Psoas muscle (tissue), 8 donors: Measurements from ENCODE around the gene CERS1. TPM values are rescaled to one million over a fixed set of nuclear protein-coding genes. Genes with fewer than 3 reads are reported as not detected.
A peak's percentile ranks its signal among the peaks of the same experiment; 100 is the strongest.

ENCODE experiments used
- ATAC-seq, 4 donors: fragments of 200-7000 bp; cut with Tn5 transposase; one replicate each; pipeline ENCODE4 v1.9.1; 2020; ENCODE audit warnings: moderate library complexity in 3 of 4, mild to moderate bottlenecking in 2 of 4
- DNase-seq, 2 donors: peaks; one replicate each; pipeline ENCODE4 v3.0.0-alpha.2; 2020
- H3K27ac ChIP-seq: fragments of 200-600 bp; one replicate; pipeline ENCODE4 v1.8.0; 2022
- H3K27me3 ChIP-seq, 3 donors: fragments of 200-600 bp in 1 of 3; one replicate each; pipeline versions ENCODE4 v1.6.1 to v1.8.0; 2013 to 2022; ENCODE audit warnings: low read length in 2 of 3, mild to moderate bottlenecking in 2 of 3, moderate library complexity in 1 of 3; ENCODE audit not compliant: insufficient read depth in 3 of 3
- H3K36me3 ChIP-seq, 2 donors: fragments of 200-600 bp in 1 of 2; one replicate each; pipeline versions ENCODE4 v1.6.1 to v1.8.0; 2013 to 2022; ENCODE audit warnings: low read depth in 1 of 2, mild to moderate bottlenecking in 1 of 2, moderate library complexity in 1 of 2; ENCODE audit not compliant: insufficient read depth in 1 of 2
- H3K4me1 ChIP-seq: fragments of 200-600 bp; one replicate; pipeline ENCODE4 v1.8.0; 2022
- H3K4me3 ChIP-seq: fragments of 200-600 bp; one replicate; pipeline ENCODE4 v1.8.0; 2022; ENCODE audit warnings: mild to moderate bottlenecking
- H3K9me3 ChIP-seq: fragments of 200-600 bp; one replicate; pipeline ENCODE4 v1.8.0; 2022
- WGBS, 3 donors: extraction: QIAGEN DNeasy Blood & Tissue Kit; methylation state at CpG; one replicate each; pipeline versions ENCODE4 v1.1.6 to v1.1.7; 2013; 5-methylcytosine and 5-hydroxymethylcytosine counted together
- intact Hi-C, 2 donors: fragments of 100-400 bp; cut with DNase I; formaldehyde crosslinking; loops; one replicate each; pipeline versions ENCODE4 v1.11.0 to v1.14.2; 2022
- long read RNA-seq, 2 donors: library from polyadenylated mRNA; unstranded; transcript quantifications; one replicate each; pipeline ENCODE4 v2.0.0, GENCODE V29; 2021
- polyA plus RNA-seq, 3 donors: library from polyadenylated mRNA; stranded (reverse); fragments of 200-250 nt; gene quantifications; one replicate each; pipeline ENCODE4 v1.2.3, GENCODE V29; 2013
- total RNA-seq, 4 donors: library from RNA; stranded (reverse); fragmentation: NEBNext Ultra II Directional in 2 of 4; extraction: Animal tissue kit (Norgen Biotek cat#: 25700) in 2 of 4; gene quantifications; one replicate each; pipeline versions ENCODE4 v1.2.1 to v1.2.4, GENCODE V29; 2021 to 2023
- TF ChIP-seq, protein P1 (sequence below): fragments of 200-600 bp; IDR thresholded peaks from one replicate; pipeline ENCODE4 v1.8.0; 2022; ENCODE audit warnings: antibody characterized with exemption
- donor health status: healthy with polysubstance abuse.
- donor health status: DM: no; HTN: no; CAD: no; lungs with moderate emphysema.
- donor health status: Bipolar disorder and iron deficiency.
- donor health status: healthy.
- donor health status: DM: yes; HTN: yes; CAD: no.
- donor health status: DM: no; HTN: no; CAD: no.
- donor health status: DM: no; HTN: no; CAD: no.
- donor health status: DM: yes; HTN: yes; CAD: no.

CERS1 gene
- total RNA-seq = 1 to 10 TPM; 4.3 to 6.4 (median 5.3) TPM
- 1 to 10 TPM; 2.1 to 4.6 (median 4.0) TPM for polyA plus RNA-seq
- long read RNA-seq, donor 1, transcript CERS1-204 (8 exons, 2,517 nt) = major isoform, 10 of 20 reads
- long read RNA-seq, donor 1, transcript CERS1-201 (6 exons, 2,094 nt) = minor isoform, 5 of 20 reads
- long read RNA-seq, donor 1, partial matches to known transcripts = 3 of 20 reads
- long read RNA-seq, donor 1, other reads (novel, unspliced or antisense) = 1 of 20 reads
- long read RNA-seq, donor 2, transcript CERS1-201 (6 exons, 2,094 nt) = major isoform, 7 of 16 reads
- long read RNA-seq, donor 2, partial matches to known transcripts = 5 of 16 reads
- long read RNA-seq, donor 2, other reads (novel, unspliced or antisense) = 1 of 16 reads

DNA sequence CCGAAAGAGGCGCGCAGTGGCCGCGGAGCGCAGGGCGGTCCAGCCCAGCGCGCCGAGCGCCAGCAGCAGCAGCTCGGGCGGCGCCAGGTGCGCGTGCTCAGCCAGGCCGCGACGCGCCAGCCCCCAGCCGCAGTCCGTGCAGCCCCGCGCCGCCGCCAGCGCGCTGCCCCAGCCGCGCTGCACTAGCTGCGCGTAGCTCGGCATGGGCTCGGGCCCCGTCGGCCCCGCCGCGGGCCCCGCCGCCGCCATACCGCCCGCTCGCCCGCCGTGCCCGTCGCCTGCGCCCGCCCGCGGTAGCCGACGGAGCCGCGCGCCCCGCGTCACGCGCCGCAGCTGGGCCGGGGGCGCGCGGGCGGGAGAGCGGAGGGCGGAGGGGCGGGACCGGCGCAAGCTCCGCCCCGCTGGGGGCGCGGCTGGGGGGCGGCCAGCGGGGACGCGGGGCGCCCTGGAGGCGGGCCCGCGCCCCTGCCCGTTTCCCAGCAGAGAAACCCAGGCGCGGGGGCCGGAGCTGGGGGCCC lies at the start of gene CERS1:
Gene CERS1, minus strand, starts transcription at position 335 of the 518 bp plus-strand sequence. Its CDS starts 86 bp downstream, at position 249.
- peaks cover 14% of the 10 kb centered on the region for H3K4me1 ChIP-seq
- ATAC-seq (peak in 3 of 4 donors; percentile 23 to 48 (median 42)), DNase-seq (no peak)
- H3K4me3 ChIP-seq = peak within 1 kb of the TSS; percentile 66
- peaks cover 0 to 17% of the 10 kb centered on the region in 2 donors for H3K36me3 ChIP-seq
- H3K9me3 ChIP-seq = no peaks in the 10 kb centered on the region
- 1 to 2% (median 1%) methylated on average over 40 to 88 of the region's 89 CpGs for WGBS, 3 donors
- TF ChIP-seq, protein P1, sequence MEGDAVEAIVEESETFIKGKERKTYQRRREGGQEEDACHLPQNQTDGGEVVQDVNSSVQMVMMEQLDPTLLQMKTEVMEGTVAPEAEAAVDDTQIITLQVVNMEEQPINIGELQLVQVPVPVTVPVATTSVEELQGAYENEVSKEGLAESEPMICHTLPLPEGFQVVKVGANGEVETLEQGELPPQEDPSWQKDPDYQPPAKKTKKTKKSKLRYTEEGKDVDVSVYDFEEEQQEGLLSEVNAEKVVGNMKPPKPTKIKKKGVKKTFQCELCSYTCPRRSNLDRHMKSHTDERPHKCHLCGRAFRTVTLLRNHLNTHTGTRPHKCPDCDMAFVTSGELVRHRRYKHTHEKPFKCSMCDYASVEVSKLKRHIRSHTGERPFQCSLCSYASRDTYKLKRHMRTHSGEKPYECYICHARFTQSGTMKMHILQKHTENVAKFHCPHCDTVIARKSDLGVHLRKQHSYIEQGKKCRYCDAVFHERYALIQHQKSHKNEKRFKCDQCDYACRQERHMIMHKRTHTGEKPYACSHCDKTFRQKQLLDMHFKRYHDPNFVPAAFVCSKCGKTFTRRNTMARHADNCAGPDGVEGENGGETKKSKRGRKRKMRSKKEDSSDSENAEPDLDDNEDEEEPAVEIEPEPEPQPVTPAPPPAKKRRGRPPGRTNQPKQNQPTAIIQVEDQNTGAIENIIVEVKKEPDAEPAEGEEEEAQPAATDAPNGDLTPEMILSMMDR = no peak
- intact Hi-C loops = loop anchor here in 1 of 2 donors (2.0 kb wide), 1 partner anchor 45 kb away; the partner anchor contains the start of gene HOMER3
- H3K27me3 ChIP-seq = no peaks in the 10 kb centered on the region
- H3K27ac ChIP-seq = peak within 1 kb of the TSS; percentile 50

DNA sequence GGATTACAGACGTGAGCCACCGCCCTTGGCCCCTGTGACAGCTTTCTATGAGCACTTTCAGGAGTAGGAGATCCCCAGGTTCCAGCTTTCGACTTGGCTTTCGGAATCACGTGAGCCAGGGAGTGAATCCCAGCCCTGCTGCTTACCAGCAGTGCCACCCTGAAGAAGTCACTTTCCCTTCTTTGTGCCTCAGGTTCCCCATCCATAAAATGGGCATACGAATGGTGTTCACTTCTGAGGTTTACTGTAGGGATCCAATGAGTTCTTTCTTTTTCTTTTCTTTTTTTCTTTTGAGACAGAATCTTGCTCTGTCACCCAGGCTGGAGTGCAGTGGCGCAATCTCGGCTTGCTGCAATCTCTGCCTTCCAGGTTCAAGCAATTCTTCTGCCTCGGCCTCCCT lies 49.3 kb upstream of the CERS1 start:
- ATAC-seq (no peak), DNase-seq (no peak)
- Histone ChIP-seq H3K4me3 (no peak overlapping the region), H3K27me3 (no peaks in the 10 kb centered on the region), H3K4me1 (no peaks in the 10 kb centered on the region), H3K36me3 (peaks cover 0 to 8% of the 10 kb centered on the region in 2 donors), H3K9me3 (no peaks in the 10 kb centered on the region), H3K27ac (no peak overlapping the region)
- intact Hi-C loops = no loop called here
- TF ChIP-seq, protein P1 = no peak
- WGBS, 3 donors = 92 to 93% (median 93%) methylated on average over 9 of the region's 9 CpGs

DNA sequence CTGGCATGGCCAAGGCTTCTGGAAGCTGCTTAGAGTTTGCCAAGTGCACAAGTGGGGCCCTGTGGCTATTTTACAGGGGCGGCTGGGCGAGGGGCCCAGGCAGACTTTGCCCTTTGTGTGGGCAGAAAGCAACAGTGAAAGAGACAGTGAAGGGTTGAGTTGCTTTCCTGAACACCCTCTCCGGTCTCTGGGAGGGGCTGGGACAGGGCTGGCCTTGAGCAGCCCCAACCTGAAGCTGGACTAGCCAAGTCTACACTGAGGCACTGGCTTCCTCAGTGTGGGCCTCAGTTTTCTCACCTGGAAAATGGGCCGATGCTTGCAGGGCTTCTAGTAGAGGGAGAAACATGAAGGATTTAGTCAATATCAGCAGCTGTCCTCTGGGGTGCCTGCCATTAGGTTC lies 47.5 kb upstream of the CERS1 start:
- H3K4me1 ChIP-seq = peaks cover 8% of the 10 kb centered on the region
- WGBS, 3 donors = 77 to 88% (median 81%) methylated on average over 4 of the region's 4 CpGs
- no peak for ATAC-seq
- H3K4me3 ChIP-seq = no peak overlapping the region
- intact Hi-C loops = loop anchor here in 1 of 2 donors (5.0 kb wide), 1 partner anchor 44 kb away; no protein-coding TSS in a partner anchor
- H3K9me3 ChIP-seq = no peaks in the 10 kb centered on the region
- H3K27me3 ChIP-seq = no peaks in the 10 kb centered on the region
- no peak for DNase-seq
- TF ChIP-seq, protein P1 = no peak
- H3K27ac ChIP-seq = no peak overlapping the region
- peaks cover 0 to 12% of the 10 kb centered on the region in 2 donors for H3K36me3 ChIP-seq

DNA sequence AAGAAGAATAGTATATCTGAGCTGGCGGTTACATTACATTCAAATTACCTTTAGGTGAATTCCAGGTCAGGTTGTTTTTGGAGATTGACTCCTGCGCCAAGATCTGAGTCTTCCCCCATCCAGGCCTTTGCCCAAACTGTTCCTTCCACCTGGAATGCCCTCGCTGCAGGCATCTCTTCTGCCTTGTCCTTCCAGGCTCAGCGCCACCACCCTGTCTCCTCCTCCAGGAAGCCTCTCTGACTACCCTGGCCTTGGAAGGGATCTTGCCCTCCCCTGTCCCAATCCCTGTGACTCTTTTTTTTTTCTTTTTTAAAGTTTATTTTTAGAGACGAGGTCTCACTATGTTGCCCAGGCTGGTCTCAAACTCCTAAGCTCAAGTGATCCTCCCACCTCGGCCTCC lies 46.7 kb upstream of the CERS1 start:
- DNase-seq = no peak
- Histone ChIP-seq H3K36me3 (peaks cover 0 to 19% of the 10 kb centered on the region in 2 donors), H3K4me1 (peaks cover 8% of the 10 kb centered on the region), H3K27ac (no peak overlapping the region), H3K27me3 (no peaks in the 10 kb centered on the region), H3K9me3 (no peaks in the 10 kb centered on the region), H3K4me3 (no peak overlapping the region)
- intact Hi-C loops = loop anchor here in 1 of 2 donors (5.0 kb wide), 1 partner anchor 45 kb away; no protein-coding TSS in a partner anchor
- 89 to 94% (median 92%) methylated on average over 6 of the region's 6 CpGs for WGBS, 3 donors
- ATAC-seq = no peak
- TF ChIP-seq, protein P1 = no peak
